Uterus (tissue), 2 donors: ENCODE data around the gene TRAPPC6A.

Source experiments
- CTCF ChIP-seq, 4 experiments: fragments of 200-600 bp in 2 of 4; fragments of 450-650 bp in 2 of 4; sonication (generic) in 2 of 4; IDR thresholded peaks; one replicate each; pipeline ENCODE4 v1.5.1; 2016 to 2019; ENCODE audit warnings: antibody characterized with exemption in 4 of 4, mild to moderate bottlenecking in 2 of 4, moderate library complexity in 1 of 4
- POLR2A ChIP-seq, 2 donors: fragments of 450-650 bp; IDR thresholded peaks; one replicate each; pipeline ENCODE4 v1.6.1; 2016; ENCODE audit warnings: antibody characterized with exemption in 2 of 2, mild to moderate bottlenecking in 1 of 2, moderate library complexity in 1 of 2

GRCh38 chr19:45130888-45131615 lies 47.0 kb downstream of the TRAPPC6A start:
- no peak for TF ChIP-seq CTCF (IDR thresholded peaks at IDR 0.05)
- no peak for TF ChIP-seq POLR2A (IDR thresholded peaks at IDR 0.05)
